Neuronal stem cell (in vitro differentiated cells): ENCODE data around the gene MALL.

Experiments used
- DNase-seq: peaks from one replicate; pipeline ENCODE4 v3.0.0-alpha.2; 2013; ENCODE audit warnings: low spot score
- H2AFZ ChIP-seq: one replicate; pipeline ENCODE4 v1.6.1; 2013; ENCODE audit warnings: mild to moderate bottlenecking, low read length, inconsistent platforms
- H2AK5ac ChIP-seq: 2 replicates; pipeline ENCODE4 v1.6.1; 2013; ENCODE audit warnings: low read depth, mild to moderate bottlenecking, inconsistent platforms, low read length, moderate library complexity, mixed read lengths
- H2BK120ac ChIP-seq: 2 replicates; pipeline ENCODE4 v1.6.1; 2013; ENCODE audit warnings: low read depth, mild to moderate bottlenecking, inconsistent platforms, low read length, moderate library complexity, mixed read lengths
- H2BK12ac ChIP-seq: one replicate; pipeline ENCODE4 v1.6.1; 2013; ENCODE audit warnings: low read length, inconsistent platforms
- H2BK15ac ChIP-seq: 2 replicates; pipeline ENCODE4 v1.6.1; 2013; ENCODE audit warnings: mild to moderate bottlenecking, low read length, inconsistent platforms, mixed read lengths
- H2BK5ac ChIP-seq: one replicate; pipeline ENCODE4 v1.6.1; 2013; ENCODE audit warnings: inconsistent platforms, mild to moderate bottlenecking, low read length, moderate library complexity
- H3K14ac ChIP-seq: one replicate; pipeline ENCODE4 v1.6.1; 2013; ENCODE audit warnings: low read length, inconsistent platforms
- H3K18ac ChIP-seq: 2 replicates; pipeline ENCODE4 v1.6.1; 2013; ENCODE audit warnings: low read length, inconsistent platforms
- H3K23ac ChIP-seq: 2 replicates; pipeline ENCODE4 v1.6.1; 2013; ENCODE audit warnings: low read depth, mild to moderate bottlenecking, mixed read lengths, low read length, inconsistent platforms; ENCODE audit not compliant: poor library complexity
- H3K27ac ChIP-seq: replicated peaks from 3 replicates; pipeline ENCODE4 v1.5.1; 2013; ENCODE audit warnings: low read length, inconsistent platforms
- H3K27me3 ChIP-seq, 3 experiments: 2 replicates each; pipeline ENCODE4 v1.6.1; 2013; ENCODE audit warnings: low read length in 3 of 3, mild to moderate bottlenecking in 2 of 3, inconsistent platforms in 1 of 3, low read depth in 1 of 3, mixed read lengths in 1 of 3, moderate library complexity in 1 of 3; ENCODE audit not compliant: control insufficient read depth in 3 of 3, insufficient read depth in 3 of 3
- H3K36me3 ChIP-seq, 2 donors: replicated peaks in 1 of 2; 2 replicates each; pipeline ENCODE4 v1.6.1; 2013; ENCODE audit warnings: low read length in 2 of 2; ENCODE audit not compliant: control insufficient read depth in 2 of 2, insufficient read depth in 2 of 2
- H3K4ac ChIP-seq: 2 replicates; pipeline ENCODE4 v1.6.1; 2013; ENCODE audit warnings: inconsistent platforms, mild to moderate bottlenecking, low read length, moderate library complexity
- H3K4me1 ChIP-seq, 2 donors: 1 replicate in 1 of 2; 2 replicates in 1 of 2; pipeline ENCODE4 v1.6.1; 2013; ENCODE audit warnings: low read length in 2 of 2, low read depth in 1 of 2; ENCODE audit not compliant: control insufficient read depth in 2 of 2, insufficient read depth in 1 of 2
- H3K4me2 ChIP-seq: one replicate; pipeline ENCODE4 v1.6.1; 2013; ENCODE audit warnings: mild to moderate bottlenecking, low read length, inconsistent platforms; ENCODE audit not compliant: insufficient read depth, poor library complexity, severe bottlenecking
- H3K4me3 ChIP-seq, 2 donors: 2 replicates each; pipeline ENCODE4 v1.5.1; 2013; ENCODE audit warnings: low read length in 2 of 2, mild to moderate bottlenecking in 2 of 2, inconsistent platforms in 1 of 2, moderate library complexity in 1 of 2
- H3K79me1 ChIP-seq: one replicate; pipeline ENCODE4 v1.6.1; 2013; ENCODE audit warnings: low read depth, mild to moderate bottlenecking, inconsistent platforms, low read length, moderate library complexity
- H3K9ac ChIP-seq: one replicate; pipeline ENCODE4 v1.6.1; 2013; ENCODE audit warnings: mild to moderate bottlenecking, low read depth, low read length, inconsistent platforms; ENCODE audit not compliant: poor library complexity
- H3K9me3 ChIP-seq, 2 donors: replicated peaks in 1 of 2; 2 replicates each; pipeline versions ENCODE3 to v1.6.1; 2013; ENCODE audit warnings: low read length in 2 of 2, mild to moderate bottlenecking in 2 of 2, inconsistent platforms in 1 of 2, low read depth in 1 of 2, mixed read lengths in 1 of 2, moderate library complexity in 1 of 2; ENCODE audit not compliant: control insufficient read depth in 2 of 2, insufficient read depth in 1 of 2
- H4K8ac ChIP-seq: one replicate; pipeline ENCODE4 v1.6.1; 2013; ENCODE audit warnings: low read depth, mild to moderate bottlenecking, inconsistent platforms, low read length, moderate library complexity
- H4K91ac ChIP-seq: one replicate; pipeline ENCODE4 v1.6.1; 2013; ENCODE audit warnings: low read length, low read depth, mild to moderate bottlenecking, inconsistent platforms; ENCODE audit not compliant: poor library complexity
- WGBS, 2 donors: extraction: QIAGEN DNeasy Blood & Tissue Kit; methylation state at CpG; one replicate each; pipeline ENCODE4 v1.1.7; 2013; ENCODE audit warnings: missing lambda C conversion rate in 2 of 2, mixed read lengths in 1 of 2; ENCODE audit not compliant: insufficient read length in 2 of 2, insufficient replicate concordance in 1 of 2; ENCODE audit errors: extremely low coverage in 2 of 2; 5-methylcytosine and 5-hydroxymethylcytosine counted together

The MALL gene

DNA sequence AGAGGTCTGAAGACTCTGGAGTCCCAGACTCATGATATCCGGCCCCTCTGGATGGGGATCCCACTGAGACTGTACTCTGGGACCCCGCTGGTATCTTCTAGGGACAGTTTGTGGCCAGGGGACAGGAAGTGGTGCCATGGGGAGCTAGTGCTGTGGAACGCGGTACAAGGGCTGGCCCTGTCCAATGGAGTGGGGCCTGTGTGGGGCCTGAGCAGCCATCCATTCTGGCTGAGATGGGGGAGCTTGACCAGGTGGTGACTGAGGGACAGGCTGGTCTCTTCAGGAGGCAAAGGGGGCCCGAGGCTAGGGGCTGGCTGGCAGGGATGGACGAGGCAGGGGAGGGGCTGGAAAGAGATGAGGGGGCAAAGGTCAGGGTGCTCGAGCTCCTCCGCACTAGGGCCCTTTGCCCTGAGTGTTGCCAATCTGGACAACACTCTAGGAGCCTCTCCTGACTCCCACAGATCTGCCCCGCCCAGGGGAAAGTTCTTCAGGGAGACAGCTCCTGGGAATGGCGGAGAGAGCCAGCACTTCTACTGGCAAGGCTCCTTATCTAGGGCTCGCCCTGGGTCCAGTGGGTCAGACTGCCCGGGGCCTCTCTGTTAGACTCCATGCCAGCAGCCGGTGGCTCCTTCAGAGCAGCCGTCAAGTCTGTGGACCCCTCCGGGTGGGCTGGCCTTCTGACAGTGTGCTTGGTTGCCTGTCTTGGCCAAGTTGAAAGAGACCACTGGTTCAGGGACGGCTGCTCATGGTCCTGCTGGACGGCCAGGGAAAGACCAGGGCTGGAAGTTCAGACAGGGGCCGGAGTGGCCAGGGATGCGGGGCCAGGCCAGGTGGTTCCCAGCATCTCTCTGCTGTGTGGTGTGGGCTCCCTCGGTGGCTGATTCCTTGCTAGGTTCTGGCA is 12.3 kb downstream of the MALL start:
- no peak overlapping the region for H2BK15ac ChIP-seq

DNA sequence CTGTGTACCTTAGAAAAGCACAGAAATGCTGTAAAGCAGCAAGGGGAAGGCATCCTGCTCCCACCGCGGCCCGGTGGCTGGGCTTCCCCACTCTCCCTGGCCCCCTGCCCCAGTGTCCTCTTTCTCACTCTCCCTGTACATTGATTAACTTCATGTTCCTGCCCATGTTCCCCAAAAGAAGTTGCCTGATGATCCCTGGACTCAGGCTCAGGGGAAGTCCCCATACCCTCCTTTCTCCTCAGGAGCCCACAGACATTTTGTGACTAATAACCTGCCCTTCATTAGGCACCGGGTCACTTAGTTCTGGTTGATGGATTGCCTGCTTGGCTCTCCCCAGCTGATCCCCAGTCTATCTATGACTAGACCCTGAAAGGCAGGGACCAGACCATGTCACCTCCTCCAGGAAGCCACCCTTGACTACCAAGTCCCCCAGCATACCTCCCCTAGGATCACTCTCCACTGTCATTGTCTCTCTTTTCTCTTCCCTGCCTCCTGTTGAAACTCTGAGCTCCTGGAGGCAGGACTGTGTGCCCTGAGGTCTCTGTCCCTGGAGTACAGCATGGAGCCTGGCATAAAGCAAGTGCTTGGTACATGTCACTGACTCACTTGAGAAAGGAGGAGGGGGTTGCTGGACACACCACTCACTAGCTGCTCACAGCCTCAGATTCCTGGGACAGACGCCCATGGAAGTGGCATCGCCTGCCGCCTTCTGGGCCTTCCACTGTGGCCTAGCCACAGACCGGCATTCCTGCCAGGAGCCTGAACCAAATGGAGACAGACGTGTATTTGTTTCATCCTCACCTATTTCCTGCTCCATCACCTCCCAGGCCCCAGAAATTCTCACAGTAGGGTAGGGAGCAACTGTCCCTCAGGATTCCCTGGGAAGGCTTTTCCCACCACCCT is 13.5 kb downstream of the MALL start:
- H2BK5ac ChIP-seq: no peak overlapping the region
- peak overlapping the region; percentile 38 for H3K14ac ChIP-seq
- no peak overlapping the region for H3K4ac ChIP-seq
- no peaks in the 10 kb centered on the region for H3K36me3 ChIP-seq
- no peak overlapping the region for H3K4me3 ChIP-seq
- no peak overlapping the region for H2BK120ac ChIP-seq
- H3K27me3 ChIP-seq: peaks cover 0 to 6% (median 0%) of the 10 kb centered on the region in 3 experiments
- DNase-seq: no peak
- H4K91ac ChIP-seq: no peak overlapping the region
- H2AK5ac ChIP-seq: peak overlapping the region; percentile 35
- no peak overlapping the region for H3K23ac ChIP-seq
- H3K4me2 ChIP-seq: no peak overlapping the region
- peak overlapping the region; percentile 64 for H2AFZ ChIP-seq
- H2BK15ac ChIP-seq: no peak overlapping the region
- H2BK12ac ChIP-seq: no peak overlapping the region
- no peak overlapping the region for H4K8ac ChIP-seq
- H3K9ac ChIP-seq: no peak overlapping the region
- peak overlapping the region; percentile 17 for H3K18ac ChIP-seq
- H3K9me3 ChIP-seq: no peaks in the 10 kb centered on the region
- H3K27ac ChIP-seq: no peak overlapping the region
- WGBS, 2 donors: no CpG with 5 or more reads among the region's 9 CpGs
- H3K79me1 ChIP-seq: no peaks in the 10 kb centered on the region
- H3K4me1 ChIP-seq: peaks cover 0 to 1% of the 10 kb centered on the region in 2 donors

More for the DNA sequence above, 12.3 kb downstream of the MALL start:
- Histone ChIP-seq H3K36me3 (no peaks in the 10 kb centered on the region), H2AFZ (no peak overlapping the region), H4K8ac (no peak overlapping the region), H3K9me3 (no peaks in the 10 kb centered on the region), H2AK5ac (no peak overlapping the region), H3K4me1 (peaks cover 0 to 1% of the 10 kb centered on the region in 2 donors), H2BK12ac (no peak overlapping the region), H3K23ac (peak overlapping the region; percentile 50), H3K9ac (no peak overlapping the region), H3K27ac (no peak overlapping the region), H2BK120ac (no peak overlapping the region), H3K4ac (no peak overlapping the region), H2BK5ac (peak overlapping the region; percentile 13), H3K4me2 (no peak overlapping the region), H3K27me3 (peaks cover 0 to 11% (median 0%) of the 10 kb centered on the region in 3 experiments), H3K14ac (no peak overlapping the region), H3K79me1 (no peaks in the 10 kb centered on the region), H4K91ac (no peak overlapping the region), H3K4me3 (no peak overlapping the region), H3K18ac (peak overlapping the region; percentile 5)
- no CpG with 5 or more reads among the region's 20 CpGs for WGBS, 2 donors
- no peak for DNase-seq

DNA sequence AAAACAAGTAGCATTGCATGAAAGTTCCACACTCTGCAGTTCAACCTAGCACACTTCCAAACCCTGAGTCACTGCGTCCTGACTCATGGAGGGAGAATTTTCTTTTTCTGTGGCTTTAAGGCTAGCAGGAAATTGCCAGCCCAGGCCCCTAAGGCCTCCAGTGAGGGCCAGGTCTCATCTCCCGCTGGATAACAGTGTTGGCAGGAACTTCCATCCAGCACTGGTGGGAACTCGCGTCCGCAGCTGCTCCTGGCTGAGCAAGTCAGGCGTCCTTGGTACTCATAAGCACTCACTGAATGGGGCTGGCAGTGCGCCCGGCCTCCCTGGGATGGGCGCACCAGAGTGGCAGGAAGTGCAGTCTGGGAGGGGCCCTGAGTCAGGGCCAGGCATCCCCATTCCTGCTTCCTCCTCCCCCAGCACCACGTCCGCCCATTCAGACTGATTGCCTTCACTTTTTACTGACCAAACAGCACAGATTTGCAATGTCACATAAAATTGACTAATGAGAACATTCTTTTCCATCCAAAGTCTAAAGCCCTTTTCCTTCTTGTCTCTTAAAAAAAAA is 14.3 kb downstream of the MALL start:
- H4K8ac ChIP-seq: no peak overlapping the region
- peak overlapping the region; percentile 44 for H3K18ac ChIP-seq
- H2BK120ac ChIP-seq: no peak overlapping the region
- no peak for DNase-seq
- H2AK5ac ChIP-seq: peak overlapping the region; percentile 46
- peaks cover 0 to 1% of the 10 kb centered on the region in 2 donors for H3K4me1 ChIP-seq
- H3K4ac ChIP-seq: no peak overlapping the region
- no peak overlapping the region for H2BK5ac ChIP-seq
- H3K79me1 ChIP-seq: no peaks in the 10 kb centered on the region
- H3K9me3 ChIP-seq: no peaks in the 10 kb centered on the region
- H4K91ac ChIP-seq: no peak overlapping the region
- no peak overlapping the region for H3K23ac ChIP-seq
- H2AFZ ChIP-seq: peak overlapping the region; percentile 64
- H3K4me3 ChIP-seq: no peak overlapping the region
- no peak overlapping the region for H3K9ac ChIP-seq
- no peak overlapping the region for H3K27ac ChIP-seq
- H3K27me3 ChIP-seq: peaks cover 0 to 4% (median 0%) of the 10 kb centered on the region in 3 experiments
- H2BK15ac ChIP-seq: no peak overlapping the region
- H2BK12ac ChIP-seq: no peak overlapping the region
- H3K4me2 ChIP-seq: no peak overlapping the region
- H3K14ac ChIP-seq: peak overlapping the region; percentile 89
- H3K36me3 ChIP-seq: no peaks in the 10 kb centered on the region
- no CpG with 5 or more reads among the region's 11 CpGs for WGBS, 2 donors
